ENCODE data around the gene FAM25C.
"Not testable (repeated sequence)": the region's sequence is repeated elsewhere in the genome, so short reads cannot be mapped to it uniquely, and the experiment has no call there.

- not testable (repeated sequence) for TF ChIP-seq CTCF, POLR2A (IDR thresholded peaks at IDR 0.05)
These were observed at the start of gene FAM25C for GRCh38 chr10:47999691-48000090.

All from right lobe of liver (tissue), 4 donors.